HG03196 (cell line): Measurements from ENCODE around the gene SFMBT1.

Experiments used
- ATAC-seq: cut with Tn5 transposase; IDR thresholded peaks from one replicate; pipeline ENCODE4 v1.9.1; 2021; ENCODE audit not compliant: unreplicated experiment

SFMBT1 gene

DNA sequence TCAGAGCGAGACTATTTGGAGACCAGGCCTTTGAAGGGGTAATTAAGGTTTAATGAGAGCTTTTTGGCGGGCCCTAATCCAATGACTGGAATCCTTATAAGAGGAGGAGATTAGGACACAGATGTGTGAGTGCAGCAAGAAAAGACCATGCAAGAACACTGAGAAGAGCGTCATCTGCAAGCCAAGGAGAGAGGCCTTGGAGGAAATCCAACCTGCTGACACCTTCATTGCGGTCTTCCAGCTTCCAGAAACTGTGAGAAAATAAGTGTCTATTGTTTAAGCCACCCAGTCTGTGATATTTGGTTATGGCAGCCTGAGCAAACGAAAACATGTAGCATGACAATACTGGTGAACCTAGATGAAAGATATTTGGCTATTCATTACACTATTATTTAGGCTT is 188.0 kb downstream of the SFMBT1 start:
- ATAC-seq: no peak

GRCh38 chr3:52857133-52857532 is 188.7 kb downstream of the SFMBT1 start:
- no peak for ATAC-seq

DNA sequence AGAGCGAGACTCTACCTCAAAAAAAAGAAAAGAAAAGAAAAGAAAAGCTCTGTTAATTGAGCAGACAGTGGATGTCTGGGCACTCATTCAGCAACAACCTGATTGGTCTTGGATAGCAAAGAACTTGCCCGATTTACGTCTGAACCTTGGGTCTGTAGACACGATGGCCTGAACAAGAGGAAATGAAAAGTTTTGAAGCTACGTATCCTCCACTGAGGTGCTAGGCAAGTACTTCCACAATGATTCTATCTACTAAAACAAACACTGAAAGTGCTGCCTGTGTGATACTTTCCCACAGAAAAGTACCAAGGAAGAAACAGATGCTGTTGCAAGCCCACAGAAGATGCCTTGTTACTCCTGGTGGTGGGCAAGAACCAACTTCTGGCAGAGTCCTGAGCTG is 189.2 kb downstream of the SFMBT1 start:
- ATAC-seq: no peak

DNA sequence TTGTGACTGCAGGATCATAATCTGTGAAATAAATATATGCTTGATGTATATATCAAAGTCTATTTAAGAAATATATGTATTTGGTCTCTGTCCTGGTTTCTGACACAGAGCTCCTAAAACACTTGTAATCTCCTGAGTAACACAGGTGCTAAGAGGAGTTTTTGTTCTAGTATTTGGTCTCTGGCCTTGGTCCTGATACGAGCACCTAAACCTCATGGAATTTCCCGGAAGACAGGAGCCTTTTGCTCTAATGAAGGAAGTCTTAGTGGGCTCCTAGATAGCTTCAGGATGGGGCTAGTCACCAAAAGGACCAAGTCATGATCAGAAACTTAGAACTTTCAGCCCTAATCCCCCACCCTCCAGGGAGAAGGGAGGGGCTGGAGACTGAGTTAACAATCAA is 191.9 kb downstream of the SFMBT1 start:
- no peak for ATAC-seq
